ENCODE data around the gene BCL7C. TPM values are rescaled to one million over a fixed set of nuclear protein-coding genes. Genes with fewer than 3 reads are reported as not detected.

The BCL7C gene
- total RNA-seq, 1 experiment from 2014 or later = 33.9 TPM

Small RNA genes within 50 kb of the gene (microRNA-seq; reads per million reads assigned to microRNA genes)
- gene MIR4519 (not detected), gene MIR762 (not detected)

Other genes starting within 250 kb of the BCL7C start
- 39.4 and 41.4 TPM in 2 replicates for gene PRR14, start 243.1 kb downstream of the BCL7C start, total RNA-seq (2022)
- gene FBRS, start 235.6 kb downstream of the BCL7C start, total RNA-seq (2022) = 69.1 and 80.8 TPM in 2 replicates
- 52.3 and 60.7 TPM in 2 replicates for gene SRCAP, start 194.9 kb downstream of the BCL7C start, total RNA-seq (2022)
- 28.0 and 28.4 TPM in 2 replicates for gene PHKG2, start 145.7 kb downstream of the BCL7C start, total RNA-seq (2022)
- 4.8 and 5.2 TPM in 2 replicates for gene CFAP119, start 132.0 kb downstream of the BCL7C start, total RNA-seq (2022)
- gene RNF40, start 131.8 kb downstream of the BCL7C start, total RNA-seq (2022) = 78.0 and 85.0 TPM in 2 replicates
- 10.9 and 14.1 TPM in 2 replicates for gene ZNF629, start 106.9 kb downstream of the BCL7C start, total RNA-seq (2022)
- gene CTF1, start 2.5 kb upstream of the BCL7C start, total RNA-seq (2022) = 3.6 and 4.1 TPM in 2 replicates
- 18.0 and 23.4 TPM in 2 replicates for gene FBXL19, start 29.5 kb upstream of the BCL7C start, total RNA-seq (2022)
- gene ORAI3, start 55.0 kb upstream of the BCL7C start, total RNA-seq (2022) = 16.2 and 21.2 TPM in 2 replicates
- 15.0 and 15.8 TPM in 2 replicates for gene SETD1A, start 63.7 kb upstream of the BCL7C start, total RNA-seq (2022)
- gene HSD3B7, start 91.1 kb upstream of the BCL7C start, total RNA-seq (2022) = 5.0 and 5.3 TPM in 2 replicates
- gene STX1B, start 116.6 kb upstream of the BCL7C start, total RNA-seq (2022) = 0.42 and 0.91 TPM in 2 replicates
- gene STX4, start 139.5 kb upstream of the BCL7C start, total RNA-seq (2022) = 66.7 and 89.2 TPM in 2 replicates
- gene ZNF668, start 180.2 kb upstream of the BCL7C start, total RNA-seq (2022) = 11.9 and 15.1 TPM in 2 replicates
- 12.6 and 15.2 TPM in 2 replicates for gene ZNF646, start 180.3 kb upstream of the BCL7C start, total RNA-seq (2022)
- gene PRSS53, start 194.9 kb upstream of the BCL7C start, total RNA-seq (2022) = 4.4 and 5.5 TPM in 2 replicates
- gene VKORC1, start 200.7 kb upstream of the BCL7C start, total RNA-seq (2022) = 64.7 and 66.3 TPM in 2 replicates
- gene BCKDK, start 214.3 kb upstream of the BCL7C start, total RNA-seq (2022) = 31.7 and 41.0 TPM in 2 replicates
- gene KAT8, start 223.6 kb upstream of the BCL7C start, total RNA-seq (2022) = 42.0 and 45.8 TPM in 2 replicates
- gene PRSS8, start 241.7 kb upstream of the BCL7C start, total RNA-seq (2022) = 24.6 and 32.6 TPM in 2 replicates

All from MCF 10A (cell line).